GM12878 (cell line): Measurements from ENCODE around the gene EFNA2. TPM values are rescaled to one million over a fixed set of nuclear protein-coding genes. Genes with fewer than 3 reads are reported as not detected.

ENCODE experiments used
- ATAC-seq: fragments of 200-7000 bp; cut with Tn5 transposase; 3 replicates; pipeline ENCODE4 v1.9.1; 2020; ENCODE audit warnings: mild to moderate bottlenecking, moderate library complexity
- BruUV-seq: library from RNA; stranded (reverse); fragments of 400-500 nt; replicated peaks from 2 replicates; lab custom pipeline; 2021; lab: Mats Ljungman, UMichigan
- CTCF ChIA-PET: fragments of 300-600 bp; sonication (Branson Sonifier 250); formaldehyde crosslinking; extraction: SDS; loops from one replicate; lab custom pipeline; 2021; ENCODE audit warnings: inconsistent platforms; lab: Yijun Ruan, JAX
- POLR2A ChIA-PET: fragments of 350-600 bp; formaldehyde crosslinking; extraction: SDS; loops from one replicate; lab custom pipeline; 2021; ENCODE audit warnings: inconsistent platforms; lab: Charles Lee
- RAD21 ChIA-PET: fragments of 300-600 bp; sonication (Branson Sonifier 250); formaldehyde crosslinking; loops from one replicate; lab custom pipeline; 2023; ENCODE audit warnings: antibody characterized with exemption; ENCODE audit not compliant: unreplicated experiment; lab: Charles Lee
- SMC1A ChIA-PET: fragments of 300-600 bp; sonication (Branson Sonifier 250); formaldehyde crosslinking; loops from one replicate; lab custom pipeline; 2023; ENCODE audit not compliant: unreplicated experiment, uncharacterized antibody; lab: Charles Lee
- DNase-seq: peaks from one replicate; pipeline ENCODE4 v3.0.0-alpha.2; 2011; ENCODE audit warnings: low read depth, low spot score
- FAIRE-seq: peaks from 3 replicates; lab custom pipeline; 2011; peaks lifted over from hg19 to GRCh38; lab: Jason Lieb, UNC
- H2AFZ ChIP-seq: 2 replicates; pipeline ENCODE4 v1.6.0; 2011; ENCODE audit warnings: low read depth, low read length, control low read depth; ENCODE audit not compliant: control insufficient read depth
- H3K27ac ChIP-seq: 2 replicates; pipeline ENCODE4 v1.5.1; 2011; ENCODE audit warnings: control low read depth; ENCODE audit not compliant: control insufficient read depth, insufficient read depth
- H3K27me3 ChIP-seq, 2 experiments: replicated peaks in 1 of 2; 2 replicates each; pipeline versions ENCODE4 v1.6.0 to v1.6.1; 2011; ENCODE audit warnings: low read length in 1 of 2; ENCODE audit not compliant: control insufficient read depth in 2 of 2, insufficient read depth in 2 of 2
- H3K36me3 ChIP-seq, 2 experiments: 2 replicates each; pipeline ENCODE4 v1.5.1; 2011; ENCODE audit warnings: low read length in 1 of 2; ENCODE audit not compliant: control insufficient read depth in 2 of 2, insufficient read depth in 2 of 2
- H3K4me1 ChIP-seq: 2 replicates; pipeline ENCODE4 v1.6.1; 2011; ENCODE audit warnings: mild to moderate bottlenecking, low read length, moderate library complexity, mixed read lengths; ENCODE audit not compliant: control insufficient read depth, insufficient read depth
- H3K4me2 ChIP-seq: 2 replicates; pipeline ENCODE4 v1.6.0; 2011; ENCODE audit warnings: control low read depth; ENCODE audit not compliant: control insufficient read depth, insufficient read depth
- H3K4me3 ChIP-seq: fragments of 200-600 bp; sonication (generic); 2 replicates; pipeline ENCODE4 v1.5.1; 2016
- H3K79me2 ChIP-seq: 2 replicates; pipeline ENCODE4 v1.6.0; 2011; ENCODE audit warnings: low read length; ENCODE audit not compliant: control insufficient read depth, insufficient read depth
- H3K9ac ChIP-seq: 2 replicates; pipeline ENCODE4 v1.8.0; 2011; ENCODE audit warnings: low read length, control low read depth, mixed read lengths; ENCODE audit not compliant: control insufficient read depth, insufficient read depth
- H3K9me3 ChIP-seq: replicated peaks from 3 replicates; pipeline ENCODE4 v1.5.1; 2011; ENCODE audit warnings: mild to moderate bottlenecking, low read length; ENCODE audit not compliant: control insufficient read depth, insufficient read depth
- H4K20me1 ChIP-seq: 2 replicates; pipeline ENCODE4 v1.6.0; 2011; ENCODE audit not compliant: control insufficient read depth, insufficient read depth
- ASH2L ChIP-seq: fragments of 300-600, 200-600 bp; sonication (generic); IDR thresholded peaks from 2 replicates; pipeline ENCODE4 v1.6.1; 2017; ENCODE audit warnings: low read depth, mild to moderate bottlenecking, borderline replicate concordance
- CBX3 ChIP-seq: fragments of 200-600 bp; sonication (generic); IDR thresholded peaks from 2 replicates; pipeline ENCODE4 v1.6.1; 2016; ENCODE audit warnings: low read depth, borderline replicate concordance
- CREM ChIP-seq: IDR thresholded peaks from 2 replicates; pipeline ENCODE4 v1.6.1; 2014; ENCODE audit warnings: antibody characterized with exemption, low read depth
- E2F4 ChIP-seq: IDR thresholded peaks from 2 replicates; pipeline ENCODE4 v1.6.1; 2012; ENCODE audit warnings: low read depth, low read length, improper control_type of control experiment
- GABPA ChIP-seq: IDR thresholded peaks from 2 replicates; pipeline ENCODE4 v1.6.1; 2014; ENCODE audit warnings: antibody characterized with exemption, low read depth, mild to moderate bottlenecking, inconsistent platforms
- HDAC2 ChIP-seq: fragments of 200-600 bp; sonication (generic); IDR thresholded peaks from 2 replicates; pipeline ENCODE4 v1.6.1; 2017
- KDM1A ChIP-seq: fragments of 200-600 bp; sonication (generic); IDR thresholded peaks from 2 replicates; pipeline ENCODE4 v1.6.1; 2016; ENCODE audit warnings: borderline replicate concordance
- PAX5 ChIP-seq: IDR thresholded peaks from 2 replicates; pipeline ENCODE4 v1.6.1; 2011; ENCODE audit warnings: low read depth, low read length, borderline replicate concordance
- POLR2AphosphoS2 ChIP-seq: IDR thresholded peaks from 2 replicates; pipeline ENCODE4 v1.6.1; 2011; ENCODE audit warnings: low read depth, mild to moderate bottlenecking, low read length, improper control_type of control experiment, moderate library complexity
- POU2F2 ChIP-seq: IDR thresholded peaks from 3 replicates; pipeline ENCODE4 v1.6.1; 2011; ENCODE audit warnings: low read depth, mild to moderate bottlenecking, low read length, borderline replicate concordance
- SMAD5 ChIP-seq: IDR thresholded peaks from 2 replicates; pipeline ENCODE4 v1.6.1; 2016; ENCODE audit warnings: antibody characterized with exemption, low read depth
- SREBF1 ChIP-seq: IDR thresholded peaks from 2 replicates; pipeline ENCODE4 v1.6.1; 2012; ENCODE audit warnings: mild to moderate bottlenecking, low read length
- YBX1 ChIP-seq: fragments of 450-650 bp; IDR thresholded peaks from 2 replicates; pipeline ENCODE4 v1.6.1; 2016; ENCODE audit warnings: antibody characterized with exemption
- ZSCAN29 ChIP-seq: fragments of 450-650 bp; IDR thresholded peaks from 2 replicates; pipeline ENCODE4 v1.6.1; 2017; ENCODE audit warnings: mild to moderate bottlenecking, moderate library complexity
- ZZZ3 ChIP-seq: IDR thresholded peaks from 2 replicates; pipeline ENCODE4 v1.6.1; 2011; ENCODE audit warnings: low read depth; ENCODE audit not compliant: control insufficient read depth, insufficient read length
- WGBS: methylation state at CpG from one replicate; pipeline ENCODE4 v1.1.6; 2016; ENCODE audit warnings: low lambda C conversion rate; ENCODE audit not compliant: insufficient replicate concordance, insufficient coverage; ENCODE audit errors: missing lambda C conversion rate; 5-methylcytosine and 5-hydroxymethylcytosine counted together
- in situ Hi-C: fragments of 300-500 bp; cut with MboI; formaldehyde crosslinking; loops from 9 replicates; pipeline ENCODE4 v1.14.3; 2018; ENCODE audit warnings: mixed read lengths
- intact Hi-C: fragments of 100-400 bp; cut with micrococcal nuclease; formaldehyde crosslinking; loops from one replicate; pipeline ENCODE4 v1.14.2; 2022; ENCODE audit not compliant: unreplicated experiment
- polyA plus RNA-seq, 11 experiments: library from polyadenylated mRNA; depleted of rRNA in 4 of 11; unstranded in 6 of 11; stranded (reverse) in 5 of 11; fragments of >200 nt; fragmentation: Nextera tagmentation in 4 of 11; fragmentation: Illumina TruSeq in 1 of 11; extraction: Ambion mirVana in 4 of 11; extraction: Trizol in 1 of 11; gene quantifications; 1 replicate in 1 of 11; 2 replicates in 10 of 11; pipeline versions ENCODE4 v1.2.1 to v1.2.3, GENCODE V29; 2011 to 2016; ENCODE audit warnings: inconsistent platforms in 2 of 11, missing spikeins in 2 of 11, low read depth in 1 of 11
- total RNA-seq, 4 experiments: library from RNA; depleted of rRNA in 3 of 4; stranded (reverse); fragments of >200 nt in 3 of 4; fragmentation: Illumina TruSeq in 1 of 4; extraction: Trizol in 1 of 4; gene quantifications; 2 replicates each; pipeline versions ENCODE4 v1.2.1 to v1.2.3, GENCODE V29; 2013 to 2021
- TF ChIP-seq, protein P1 (sequence below): IDR thresholded peaks from 2 replicates; pipeline ENCODE4 v1.6.1; 2012; ENCODE audit warnings: low read depth, low read length, improper control_type of control experiment
- TF ChIP-seq, protein P2 (sequence below): fragments of 450-650 bp; IDR thresholded peaks from 2 replicates; pipeline ENCODE4 v1.6.1; 2017; ENCODE audit warnings: mild to moderate bottlenecking

The EFNA2 gene
- total and polyA plus RNA-seq, 10 of the 15 experiments (the other 5 are each of a cell fraction or from before 2014, with no cell fraction given): not detected

DNA sequence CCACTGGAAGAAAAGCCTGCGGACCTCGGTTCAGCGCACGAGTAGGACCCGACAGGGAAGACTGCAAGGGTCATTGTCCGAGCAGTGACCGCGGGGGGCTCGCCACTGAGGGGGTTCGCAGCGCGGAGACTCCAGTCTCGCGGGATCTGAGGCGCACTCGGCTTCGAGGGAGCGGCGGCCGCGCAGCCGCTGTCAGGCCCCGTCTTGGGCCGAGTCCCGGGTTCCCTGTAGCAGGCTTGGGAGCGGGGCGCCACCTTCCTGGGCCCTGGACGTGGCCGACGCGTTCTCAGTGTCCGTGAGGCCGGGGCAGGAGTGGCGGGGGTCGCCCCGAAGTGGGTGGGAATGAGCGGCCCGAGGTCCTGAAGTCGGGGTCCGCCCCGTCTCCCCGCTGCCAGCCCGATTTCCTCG, 10.8 kb upstream of the EFNA2 start (continued):
- TF ChIP-seq PAX5 (no peak), CREM (no peak), KDM1A (no peak), POLR2AphosphoS2 (0 out of 2 replicates have a peak, but pooled peaks have one; percentile 12), CBX3 (no peak), SMAD5 (no peak), POU2F2 (0 out of 3 replicates have a peak, but pooled peaks have one; percentile 6), ZSCAN29 (no peak), HDAC2 (no peak)
- TF ChIP-seq, protein P1, sequence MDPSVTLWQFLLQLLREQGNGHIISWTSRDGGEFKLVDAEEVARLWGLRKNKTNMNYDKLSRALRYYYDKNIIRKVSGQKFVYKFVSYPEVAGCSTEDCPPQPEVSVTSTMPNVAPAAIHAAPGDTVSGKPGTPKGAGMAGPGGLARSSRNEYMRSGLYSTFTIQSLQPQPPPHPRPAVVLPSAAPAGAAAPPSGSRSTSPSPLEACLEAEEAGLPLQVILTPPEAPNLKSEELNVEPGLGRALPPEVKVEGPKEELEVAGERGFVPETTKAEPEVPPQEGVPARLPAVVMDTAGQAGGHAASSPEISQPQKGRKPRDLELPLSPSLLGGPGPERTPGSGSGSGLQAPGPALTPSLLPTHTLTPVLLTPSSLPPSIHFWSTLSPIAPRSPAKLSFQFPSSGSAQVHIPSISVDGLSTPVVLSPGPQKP: no peak

GRCh38 chr19:1275260-1275975, 10.3 kb upstream of the EFNA2 start, which contains the start of gene FAM174C:
FAM174C (plus strand) TSS chr19:1275530; CDS start chr19:1275550, 20 bp downstream.
- FAIRE-seq (peak; percentile 97), DNase-seq (peak; percentile 87), ATAC-seq (peak; percentile 83)
- ChIA-PET SMC1A (interaction anchor here (1.0 kb wide), 1 partner anchor 31 kb away, joined by 5 read pairs; no protein-coding TSS in a partner anchor), POLR2A (interaction anchor here (0.6 to 1.2 kb wide), 5 partner anchors 9 to 962 kb away, joined by 3 to 7 read pairs (median 6); no protein-coding TSS in a partner anchor), CTCF (interaction anchor here (1.0 to 1.5 kb wide), 3 partner anchors 9 to 162 kb away, joined by 3 to 8 read pairs (median 6); no protein-coding TSS in a partner anchor), RAD21 (interaction anchor here (1.0 to 3.9 kb wide), 3 partner anchors 9 to 97 kb away, joined by 5 to 29 read pairs (median 5); no protein-coding TSS in a partner anchor)
- H3K27ac ChIP-seq: peak within 1 kb of the TSS; percentile 97
- peak within 1 kb of the TSS; percentile 96 for H3K9ac ChIP-seq
- peaks cover 41 to 53% of the 10 kb centered on the region in 2 experiments for H3K36me3 ChIP-seq
- H3K4me3 ChIP-seq: peak within 1 kb of the TSS; percentile 85
- H4K20me1 ChIP-seq: no peaks in the 10 kb centered on the region; the same call in 1 of the 2 replicates
- H2AFZ ChIP-seq: peak within 1 kb of the TSS; percentile 71
- no TSS peak for BruUV-seq
- H3K27me3 ChIP-seq: no peaks in the 10 kb centered on the region
- intact Hi-C loops: no loop called here
- peak within 1 kb of the TSS; percentile 85 for H3K4me2 ChIP-seq
- under 1% methylated on average over 83 of the region's 98 CpGs for WGBS
- H3K79me2 ChIP-seq: peaks cover 57% of the 10 kb centered on the region
- peaks cover 26% of the 10 kb centered on the region for H3K4me1 ChIP-seq
- H3K9me3 ChIP-seq: no peaks in the 10 kb centered on the region
- in situ Hi-C loops: loop anchor here (5.0 kb wide), 1 partner anchor 97 kb away; no protein-coding TSS in a partner anchor
- TF ChIP-seq ZZZ3: no peak
- TF ChIP-seq YBX1: no peak
- TF ChIP-seq GABPA: no peak
- TF ChIP-seq, protein P2, sequence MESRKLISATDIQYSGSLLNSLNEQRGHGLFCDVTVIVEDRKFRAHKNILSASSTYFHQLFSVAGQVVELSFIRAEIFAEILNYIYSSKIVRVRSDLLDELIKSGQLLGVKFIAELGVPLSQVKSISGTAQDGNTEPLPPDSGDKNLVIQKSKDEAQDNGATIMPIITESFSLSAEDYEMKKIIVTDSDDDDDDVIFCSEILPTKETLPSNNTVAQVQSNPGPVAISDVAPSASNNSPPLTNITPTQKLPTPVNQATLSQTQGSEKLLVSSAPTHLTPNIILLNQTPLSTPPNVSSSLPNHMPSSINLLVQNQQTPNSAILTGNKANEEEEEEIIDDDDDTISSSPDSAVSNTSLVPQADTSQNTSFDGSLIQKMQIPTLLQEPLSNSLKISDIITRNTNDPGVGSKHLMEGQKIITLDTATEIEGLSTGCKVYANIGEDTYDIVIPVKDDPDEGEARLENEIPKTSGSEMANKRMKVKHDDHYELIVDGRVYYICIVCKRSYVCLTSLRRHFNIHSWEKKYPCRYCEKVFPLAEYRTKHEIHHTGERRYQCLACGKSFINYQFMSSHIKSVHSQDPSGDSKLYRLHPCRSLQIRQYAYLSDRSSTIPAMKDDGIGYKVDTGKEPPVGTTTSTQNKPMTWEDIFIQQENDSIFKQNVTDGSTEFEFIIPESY: no peak
- no peak for TF ChIP-seq E2F4
- TF ChIP-seq CREM: peak; percentile 94
- TF ChIP-seq ASH2L: peak; percentile 25; the same call in 1 of the 2 replicates
- TF ChIP-seq SREBF1: no peak; the same call in 1 of the 2 replicates
